ENCODE measurements around the gene SMIM11. TPM values are rescaled to one million over a fixed set of nuclear protein-coding genes. Genes with fewer than 3 reads are reported as not detected.
A peak's percentile ranks its signal among the peaks of the same experiment; 100 is the strongest.
"Not testable (repeated sequence)": the region's sequence is repeated elsewhere in the genome, so short reads cannot be mapped to it uniquely, and the experiment has no call there.

SMIM11 gene
- total RNA-seq, 1 donor, result 3.5 TPM

GRCh38 chr21:34354836-34355235, 20.5 kb upstream of the SMIM11 start:
- DNase-seq (ENCODE audit: low read depth in 2 of 3, low spot score in 2 of 3), result no peak

GRCh38 chr21:34355570-34355969, 19.7 kb upstream of the SMIM11 start:
- DNase-seq (ENCODE audit: low read depth in 2 of 3, low spot score in 2 of 3), result no peak

- DNase-seq (ENCODE audit: low read depth in 2 of 3, low spot score in 2 of 3), result no peak
Observed at GRCh38 chr21:34357889-34358288, 17.4 kb upstream of the SMIM11 start.

GRCh38 chr21:34358866-34359265, 16.4 kb upstream of the SMIM11 start:
- DNase-seq (ENCODE audit: low read depth in 2 of 3, low spot score in 2 of 3), result no peak

GRCh38 chr21:34360488-34361241, 14.6 kb upstream of the SMIM11 start:
- no peak for DNase-seq (ENCODE audit: low read depth in 2 of 3, low spot score in 2 of 3)

GRCh38 chr21:34362136-34362444, 13.2 kb upstream of the SMIM11 start:
- no peak for DNase-seq (ENCODE audit: low read depth in 2 of 3, low spot score in 2 of 3)

GRCh38 chr21:34362670-34363069, 12.6 kb upstream of the SMIM11 start:
- DNase-seq (ENCODE audit: low read depth in 2 of 3, low spot score in 2 of 3), result no peak

- DNase-seq (ENCODE audit: low read depth in 2 of 3, low spot score in 2 of 3), result no peak
Observed at GRCh38 chr21:34363733-34364132, 11.6 kb upstream of the SMIM11 start, which contains the start of gene KCNE2. TSS of gene KCNE2 (plus strand) at chr21:34364006. CDS start at chr21:34370479, 6,473 bp downstream.

- DNase-seq (ENCODE audit: low read depth in 2 of 3, low spot score in 2 of 3), result no peak
Observed at GRCh38 chr21:34364921-34365320, 10.4 kb upstream of the SMIM11 start.

- no peak for DNase-seq (ENCODE audit: low read depth in 2 of 3, low spot score in 2 of 3)
Observed at GRCh38 chr21:34365809-34366208, 9.5 kb upstream of the SMIM11 start.

- peak in 2 of 3 donors; percentile 37 to 86 for DNase-seq (ENCODE audit: low read depth in 2 of 3, low spot score in 2 of 3)
Observed at GRCh38 chr21:34367320-34367935, 7.9 kb upstream of the SMIM11 start.

GRCh38 chr21:34369741-34370140, 5.6 kb upstream of the SMIM11 start:
- DNase-seq (ENCODE audit: low read depth in 2 of 3, low spot score in 2 of 3), result no peak

GRCh38 chr21:34372321-34372720, 3.0 kb upstream of the SMIM11 start:
- DNase-seq (ENCODE audit: low read depth in 2 of 3, low spot score in 2 of 3), result no peak

- DNase-seq (ENCODE audit: low read depth in 2 of 3, low spot score in 2 of 3), result not testable (repeated sequence)
Observed at GRCh38 chr21:34374462-34374861, 845 bp upstream of the SMIM11 start.

GRCh38 chr21:34375619-34375972, 289 bp downstream of the SMIM11 start:
- not testable (repeated sequence) for DNase-seq (ENCODE audit: low read depth in 2 of 3, low spot score in 2 of 3)

GRCh38 chr21:34383138-34383537, 7.8 kb downstream of the SMIM11 start:
- DNase-seq (ENCODE audit: low read depth in 2 of 3, low spot score in 2 of 3), result not testable (repeated sequence)

GRCh38 chr21:34383724-34384415, 8.6 kb downstream of the SMIM11 start:
- DNase-seq (ENCODE audit: low read depth in 2 of 3, low spot score in 2 of 3), result not testable (repeated sequence)

- not testable (repeated sequence) for DNase-seq (ENCODE audit: low read depth in 2 of 3, low spot score in 2 of 3)
Observed at GRCh38 chr21:34400522-34400921, 25.2 kb downstream of the SMIM11 start.

GRCh38 chr21:34404742-34405141, 29.4 kb downstream of the SMIM11 start:
- not testable (repeated sequence) for DNase-seq (ENCODE audit: low read depth in 2 of 3, low spot score in 2 of 3)

GRCh38 chr21:34405686-34406085, 30.4 kb downstream of the SMIM11 start:
- not testable (repeated sequence) for DNase-seq (ENCODE audit: low read depth in 2 of 3, low spot score in 2 of 3)

GRCh38 chr21:34406102-34406501, 30.8 kb downstream of the SMIM11 start:
- DNase-seq (ENCODE audit: low read depth in 2 of 3, low spot score in 2 of 3), result not testable (repeated sequence)

GRCh38 chr21:34406676-34407075, 31.4 kb downstream of the SMIM11 start:
- not testable (repeated sequence) for DNase-seq (ENCODE audit: low read depth in 2 of 3, low spot score in 2 of 3)

Measured in hematopoietic multipotent progenitor cell (in vitro differentiated cells).